ENCODE data around the gene SGPP2. TPM values are rescaled to one million over a fixed set of nuclear protein-coding genes. Genes with fewer than 3 reads are reported as not detected.
"Not testable (repeated sequence)": the region's sequence is repeated elsewhere in the genome, so short reads cannot be mapped to it uniquely, and the experiment has no call there.

SGPP2 gene
- total RNA-seq, 2 donors from 2014 or later: 4.5 to 5.1 TPM

GRCh38 chr2:222434204-222434603 is 9.9 kb downstream of the SGPP2 start:
- Mint-ChIP-seq H3K4me1 (peaks cover 2% of the 10 kb centered on the region), H3K27ac (no peak overlapping the region), H3K36me3 (ENCODE audit: low read depth) (no peaks in the 10 kb centered on the region), H3K27me3 (no peaks in the 10 kb centered on the region), H3K4me3 (no peak overlapping the region)
- ATAC-seq (no peak), DNase-seq (no peak)
- H3K9me3 ChIP-seq (ENCODE audit: control insufficient read depth, low read length, poor library complexity, severe bottlenecking): no peaks in the 10 kb centered on the region

- H3K27ac Mint-ChIP-seq; H3K9me3 ChIP-seq (ENCODE audit: control insufficient read depth, low read length, poor library complexity, severe bottlenecking); H3K27me3 Mint-ChIP-seq; ATAC-seq; H3K36me3 Mint-ChIP-seq (ENCODE audit: low read depth); DNase-seq; H3K4me1 Mint-ChIP-seq; H3K4me3 Mint-ChIP-seq: not testable (repeated sequence)
Measured at GRCh38 chr2:222435400-222436039, 11.2 kb downstream of the SGPP2 start.

GRCh38 chr2:222436040-222436413 is 11.7 kb downstream of the SGPP2 start:
- H3K4me3 Mint-ChIP-seq: no peak overlapping the region
- H3K9me3 ChIP-seq (ENCODE audit: control insufficient read depth, low read length, poor library complexity, severe bottlenecking): no peaks in the 10 kb centered on the region
- no peaks in the 10 kb centered on the region for H3K36me3 Mint-ChIP-seq (ENCODE audit: low read depth)
- H3K4me1 Mint-ChIP-seq: peaks cover 4% of the 10 kb centered on the region
- ATAC-seq (no peak), DNase-seq (no peak)
- H3K27me3 Mint-ChIP-seq: no peaks in the 10 kb centered on the region
- H3K27ac Mint-ChIP-seq: no peak overlapping the region

GRCh38 chr2:222439692-222440091 is 15.3 kb downstream of the SGPP2 start:
- Mint-ChIP-seq H3K4me3 (no peak overlapping the region), H3K27me3 (peaks cover 11% of the 10 kb centered on the region), H3K4me1 (peaks cover 2% of the 10 kb centered on the region), H3K36me3 (ENCODE audit: low read depth) (no peaks in the 10 kb centered on the region), H3K27ac (no peak overlapping the region)
- ATAC-seq: no peak
- H3K9me3 ChIP-seq (ENCODE audit: control insufficient read depth, low read length, poor library complexity, severe bottlenecking): no peaks in the 10 kb centered on the region
- no peak for DNase-seq

GRCh38 chr2:222440673-222441422 is 16.5 kb downstream of the SGPP2 start:
- DNase-seq: no peak
- H3K27ac Mint-ChIP-seq: no peak overlapping the region
- H3K36me3 Mint-ChIP-seq (ENCODE audit: low read depth): no peaks in the 10 kb centered on the region
- ATAC-seq: no peak
- no peaks in the 10 kb centered on the region for H3K9me3 ChIP-seq (ENCODE audit: control insufficient read depth, low read length, poor library complexity, severe bottlenecking)
- no peak overlapping the region for H3K4me3 Mint-ChIP-seq
- H3K4me1 Mint-ChIP-seq: peaks cover 2% of the 10 kb centered on the region
- peaks cover 11% of the 10 kb centered on the region for H3K27me3 Mint-ChIP-seq

GRCh38 chr2:222442665-222443064 is 18.3 kb downstream of the SGPP2 start:
- DNase-seq (no peak), ATAC-seq (no peak)
- Mint-ChIP-seq H3K4me3 (no peak overlapping the region), H3K4me1 (peaks cover 2% of the 10 kb centered on the region), H3K27ac (no peak overlapping the region), H3K27me3 (peaks cover 11% of the 10 kb centered on the region), H3K36me3 (ENCODE audit: low read depth) (no peaks in the 10 kb centered on the region)
- no peaks in the 10 kb centered on the region for H3K9me3 ChIP-seq (ENCODE audit: control insufficient read depth, low read length, poor library complexity, severe bottlenecking)

- H3K4me3 Mint-ChIP-seq: no peak overlapping the region
- DNase-seq (no peak), ATAC-seq (no peak)
- no peaks in the 10 kb centered on the region for H3K4me1 Mint-ChIP-seq
- no peaks in the 10 kb centered on the region for H3K9me3 ChIP-seq (ENCODE audit: control insufficient read depth, low read length, poor library complexity, severe bottlenecking)
- H3K27me3 Mint-ChIP-seq: peaks cover 11% of the 10 kb centered on the region
- no peaks in the 10 kb centered on the region for H3K36me3 Mint-ChIP-seq (ENCODE audit: low read depth)
- H3K27ac Mint-ChIP-seq: no peak overlapping the region
Measured at GRCh38 chr2:222445227-222445626, 20.9 kb downstream of the SGPP2 start.

GRCh38 chr2:222447131-222447530 is 22.8 kb downstream of the SGPP2 start:
- Mint-ChIP-seq H3K27me3 (peaks cover 15% of the 10 kb centered on the region), H3K4me3 (no peak overlapping the region), H3K27ac (no peak overlapping the region), H3K4me1 (peaks cover 2% of the 10 kb centered on the region), H3K36me3 (ENCODE audit: low read depth) (no peaks in the 10 kb centered on the region)
- H3K9me3 ChIP-seq (ENCODE audit: control insufficient read depth, low read length, poor library complexity, severe bottlenecking): no peaks in the 10 kb centered on the region
- no peak for DNase-seq
- no peak for ATAC-seq

GRCh38 chr2:222448748-222449181 is 24.4 kb downstream of the SGPP2 start:
- no peaks in the 10 kb centered on the region for H3K36me3 Mint-ChIP-seq (ENCODE audit: low read depth)
- H3K4me3 Mint-ChIP-seq: no peak overlapping the region
- H3K27me3 Mint-ChIP-seq: peaks cover 9% of the 10 kb centered on the region
- ATAC-seq (no peak), DNase-seq (no peak)
- no peak overlapping the region for H3K27ac Mint-ChIP-seq
- no peaks in the 10 kb centered on the region for H3K9me3 ChIP-seq (ENCODE audit: control insufficient read depth, low read length, poor library complexity, severe bottlenecking)
- peaks cover 2% of the 10 kb centered on the region for H3K4me1 Mint-ChIP-seq

- H3K9me3 ChIP-seq (ENCODE audit: control insufficient read depth, low read length, poor library complexity, severe bottlenecking): no peaks in the 10 kb centered on the region
- Mint-ChIP-seq H3K4me1 (peaks cover 2% of the 10 kb centered on the region), H3K27me3 (peaks cover 4% of the 10 kb centered on the region), H3K4me3 (no peak overlapping the region), H3K27ac (no peak overlapping the region), H3K36me3 (ENCODE audit: low read depth) (no peaks in the 10 kb centered on the region)
- ATAC-seq (no peak), DNase-seq (no peak)
Measured at GRCh38 chr2:222450021-222450420, 25.7 kb downstream of the SGPP2 start.

GRCh38 chr2:222451224-222451674 is 26.9 kb downstream of the SGPP2 start:
- H3K27ac Mint-ChIP-seq: no peak overlapping the region
- ATAC-seq: peak; percentile 39
- H3K9me3 ChIP-seq (ENCODE audit: control insufficient read depth, low read length, poor library complexity, severe bottlenecking): no peaks in the 10 kb centered on the region
- H3K4me1 Mint-ChIP-seq: peaks cover 2% of the 10 kb centered on the region
- H3K36me3 Mint-ChIP-seq (ENCODE audit: low read depth): no peaks in the 10 kb centered on the region
- H3K27me3 Mint-ChIP-seq: peaks cover 4% of the 10 kb centered on the region
- H3K4me3 Mint-ChIP-seq: no peak overlapping the region
- DNase-seq: no peak

- DNase-seq (no peak), ATAC-seq (no peak)
- no peak overlapping the region for H3K4me3 Mint-ChIP-seq
- peaks cover 4% of the 10 kb centered on the region for H3K27me3 Mint-ChIP-seq
- peaks cover 2% of the 10 kb centered on the region for H3K4me1 Mint-ChIP-seq
- no peaks in the 10 kb centered on the region for H3K9me3 ChIP-seq (ENCODE audit: control insufficient read depth, low read length, poor library complexity, severe bottlenecking)
- no peak overlapping the region for H3K27ac Mint-ChIP-seq
- H3K36me3 Mint-ChIP-seq (ENCODE audit: low read depth): no peaks in the 10 kb centered on the region
Measured at GRCh38 chr2:222452422-222452950, 28.1 kb downstream of the SGPP2 start.

GRCh38 chr2:222456479-222457077 is 32.2 kb downstream of the SGPP2 start:
- Mint-ChIP-seq H3K27me3 (no peaks in the 10 kb centered on the region), H3K4me1 (no peaks in the 10 kb centered on the region), H3K4me3 (no peak overlapping the region), H3K27ac (no peak overlapping the region), H3K36me3 (ENCODE audit: low read depth) (no peaks in the 10 kb centered on the region)
- DNase-seq (no peak), ATAC-seq (no peak)
- no peaks in the 10 kb centered on the region for H3K9me3 ChIP-seq (ENCODE audit: control insufficient read depth, low read length, poor library complexity, severe bottlenecking)

All from T-helper 17 cell (primary cell).